HFF-Myc (cell line): ENCODE results near the gene FCRLA.

ENCODE experiments used
- DNase-seq: peaks from one replicate; pipeline ENCODE4 v3.0.0-alpha.2; 2011; ENCODE audit warnings: low read depth; ENCODE audit errors: extremely low read depth
- H3K4me3 ChIP-seq: replicated peaks from 2 replicates; pipeline ENCODE4 v1.5.1; 2011; ENCODE audit warnings: low read depth, mild to moderate bottlenecking, control low read depth, low read length
- CTCF ChIP-seq: IDR thresholded peaks from 2 replicates; pipeline ENCODE4 v1.5.1; 2012; ENCODE audit warnings: mild to moderate bottlenecking, low read depth, low read length, control low read depth; ENCODE audit errors: missing control alignments

FCRLA gene

GRCh38 chr1:161705537-161705936, 1.5 kb upstream of the FCRLA start:
- no peak for DNase-seq
- no peak for TF ChIP-seq CTCF
- H3K4me3 ChIP-seq: no peak overlapping the region

DNA sequence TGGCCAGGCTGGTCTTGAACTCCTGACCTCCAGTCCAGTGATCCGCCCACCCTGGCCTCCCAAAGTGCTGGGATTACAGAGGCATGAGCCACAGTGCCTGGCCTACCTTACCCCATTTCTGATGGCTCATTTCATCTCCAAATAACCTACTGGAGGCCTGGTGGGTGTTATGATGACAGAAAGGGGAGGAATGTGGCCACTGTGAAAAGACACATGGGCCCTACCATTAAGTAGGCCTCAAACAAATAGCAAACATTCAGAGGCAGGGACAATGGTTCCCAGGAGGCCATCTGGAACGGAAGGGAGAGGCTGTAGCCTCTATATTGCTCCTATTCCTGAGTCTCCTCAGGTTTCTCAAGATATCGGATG, 932 bp upstream of the FCRLA start:
- no peak for DNase-seq
- no peak for TF ChIP-seq CTCF
- no peak overlapping the region for H3K4me3 ChIP-seq

DNA sequence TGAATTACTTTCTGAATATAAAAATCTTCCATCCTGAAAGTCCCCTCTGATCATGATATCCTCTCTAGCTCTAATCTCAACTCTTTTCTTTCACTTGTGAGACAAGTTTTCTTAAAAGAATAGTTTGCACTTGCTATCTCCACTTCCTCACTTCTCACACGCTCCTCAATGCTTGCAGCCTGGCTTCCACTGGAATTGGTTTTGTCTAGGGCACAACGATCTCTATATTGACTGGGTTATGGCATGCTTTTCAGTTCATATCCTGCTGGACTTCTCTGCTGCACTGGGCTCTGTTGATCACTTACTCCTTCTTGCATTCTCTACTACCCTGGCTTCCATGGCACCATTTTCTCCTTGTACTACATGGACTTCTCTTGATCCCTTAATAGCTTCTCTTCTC, 474 bp downstream of the FCRLA start:
- H3K4me3 ChIP-seq: no peak overlapping the region
- DNase-seq: no peak
- no peak for TF ChIP-seq CTCF

GRCh38 chr1:161709373-161709772, 2.3 kb downstream of the FCRLA start:
- no peak for DNase-seq
- TF ChIP-seq CTCF: no peak
- H3K4me3 ChIP-seq: no peak overlapping the region

DNA sequence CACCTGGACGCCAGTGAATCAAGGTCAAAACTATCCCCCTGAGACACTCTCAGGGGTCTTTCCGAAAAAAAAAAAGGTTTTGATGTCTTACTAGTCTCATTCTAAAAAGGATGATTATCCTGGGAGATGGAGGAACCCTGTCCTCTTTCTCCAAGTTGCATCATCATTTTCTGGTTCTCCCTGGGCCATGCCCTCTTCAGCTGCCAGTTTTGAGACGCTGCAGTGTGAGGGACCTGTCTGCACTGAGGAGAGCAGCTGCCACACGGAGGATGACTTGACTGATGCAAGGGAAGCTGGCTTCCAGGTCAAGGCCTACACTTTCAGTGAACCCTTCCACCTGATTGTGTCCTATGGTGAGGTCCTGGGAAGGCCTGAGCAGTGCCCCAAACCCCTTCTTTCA, 3.5 kb downstream of the FCRLA start:
- no peak for TF ChIP-seq CTCF
- no peak for DNase-seq
- no peak overlapping the region for H3K4me3 ChIP-seq

DNA sequence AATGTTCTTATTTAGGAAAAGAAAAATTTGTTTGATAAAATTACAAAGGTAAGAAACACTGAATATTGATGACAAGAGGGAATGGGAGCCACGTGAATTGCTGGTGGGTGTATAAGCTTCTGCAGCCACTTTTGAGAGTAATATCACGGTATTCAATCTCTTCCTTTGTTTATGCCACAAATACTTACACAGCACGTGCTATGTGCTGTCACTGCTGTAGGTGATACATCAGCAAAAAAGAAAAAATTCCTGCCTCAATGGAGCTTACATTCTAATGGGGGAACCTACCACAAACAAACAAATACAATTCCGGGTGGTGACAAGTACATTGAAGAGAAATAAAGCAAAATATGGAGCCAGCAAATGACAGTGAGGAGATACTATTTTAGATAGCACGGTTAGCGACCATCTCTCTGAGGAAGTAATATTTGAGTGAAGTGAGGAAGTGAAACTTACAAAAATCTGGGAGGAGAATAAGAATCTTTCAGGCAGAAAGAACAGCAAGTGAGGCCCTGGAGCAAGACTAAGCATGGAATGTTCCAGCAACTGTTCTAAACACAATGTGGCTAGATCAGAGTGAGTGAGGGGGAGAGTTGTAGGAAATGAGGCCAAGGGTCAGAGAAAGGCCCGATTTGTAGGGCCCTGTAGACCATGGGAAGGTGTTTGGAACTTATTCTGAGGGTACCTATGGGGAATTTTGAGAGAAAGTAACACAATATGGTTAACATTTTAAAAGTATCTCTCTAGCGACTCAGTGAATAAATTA, 11.7 kb downstream of the FCRLA start:
- no peak for DNase-seq
- no peak for TF ChIP-seq CTCF
- H3K4me3 ChIP-seq: no peak overlapping the region

DNA sequence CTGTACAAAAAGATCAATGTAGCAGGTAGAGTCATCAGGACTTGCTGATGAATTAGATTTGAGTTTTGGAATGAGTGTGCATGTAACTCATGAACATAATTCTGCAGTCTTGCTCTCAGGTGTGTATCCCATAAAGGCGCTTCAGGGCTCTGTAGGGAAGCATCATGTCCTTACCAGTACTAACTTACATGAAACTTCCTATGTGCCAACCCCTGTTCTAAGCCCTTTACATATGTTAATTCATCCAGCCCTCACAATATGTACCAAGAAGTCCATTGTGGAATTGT, 12.2 kb downstream of the FCRLA start:
- DNase-seq: no peak
- TF ChIP-seq CTCF: no peak
- no peak overlapping the region for H3K4me3 ChIP-seq
